GM18508 (cell line): ENCODE results near the gene AKIRIN2.
"Not testable (repeated sequence)": the region's sequence is repeated elsewhere in the genome, so short reads cannot be mapped to it uniquely, and the experiment has no call there.

Source experiments
- ATAC-seq: cut with Tn5 transposase; IDR thresholded peaks from one replicate; pipeline ENCODE4 v1.9.1; 2021; ENCODE audit warnings: moderate number of reproducible peaks; ENCODE audit not compliant: insufficient read depth, unreplicated experiment

AKIRIN2 gene

DNA sequence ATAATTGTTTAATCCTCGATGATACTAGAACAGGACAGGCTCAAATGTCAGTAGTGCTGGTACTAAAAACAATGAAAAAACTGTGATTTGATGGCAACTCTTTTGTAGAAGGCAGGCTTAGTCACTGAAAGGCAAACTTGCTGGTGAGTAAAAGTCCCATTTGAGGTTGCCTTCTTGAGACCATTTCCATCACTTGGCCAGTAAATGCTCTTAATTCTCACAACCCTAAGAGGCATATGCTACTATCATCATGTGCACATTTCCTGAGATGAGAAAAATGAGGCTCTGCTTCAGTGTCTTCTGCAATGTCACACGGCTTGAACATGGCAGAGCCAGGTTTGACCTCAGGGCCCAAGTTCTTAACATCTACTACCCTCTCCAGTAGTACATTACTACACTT lies 9.9 kb downstream of the AKIRIN2 start:
- ATAC-seq, result no peak

GRCh38 chr6:87690441-87690840 lies 11.6 kb downstream of the AKIRIN2 start:
- no peak for ATAC-seq

DNA sequence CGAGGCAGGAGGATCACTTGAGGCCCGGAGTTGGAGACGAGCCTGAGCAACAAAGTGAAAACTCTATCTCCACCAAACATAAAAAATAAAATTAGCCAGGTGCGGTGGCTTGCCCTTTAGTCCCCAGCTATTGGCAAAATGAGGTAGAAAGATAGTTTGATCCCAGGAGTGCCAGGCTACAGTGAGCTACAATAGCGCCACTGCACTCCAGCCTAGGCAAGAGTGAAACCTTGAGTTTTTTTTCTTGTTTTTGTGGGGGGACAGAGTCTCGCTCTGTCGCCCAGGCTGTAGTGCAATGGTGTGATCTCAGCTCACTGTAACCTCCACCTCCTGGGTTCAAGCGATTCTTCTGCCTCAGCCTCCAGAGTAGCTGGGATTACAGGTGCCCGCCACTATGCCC lies 14.1 kb downstream of the AKIRIN2 start:
- ATAC-seq, result not testable (repeated sequence)

GRCh38 chr6:87687296-87687695 lies 14.7 kb downstream of the AKIRIN2 start:
- ATAC-seq, result no peak

- not testable (repeated sequence) for ATAC-seq
Observed at GRCh38 chr6:87686636-87687205, 15.3 kb downstream of the AKIRIN2 start.

- ATAC-seq, result no peak
Observed at GRCh38 chr6:87684895-87685654, 17.0 kb downstream of the AKIRIN2 start.

- no peak for ATAC-seq
Observed at GRCh38 chr6:87683890-87684289, 18.1 kb downstream of the AKIRIN2 start.

DNA sequence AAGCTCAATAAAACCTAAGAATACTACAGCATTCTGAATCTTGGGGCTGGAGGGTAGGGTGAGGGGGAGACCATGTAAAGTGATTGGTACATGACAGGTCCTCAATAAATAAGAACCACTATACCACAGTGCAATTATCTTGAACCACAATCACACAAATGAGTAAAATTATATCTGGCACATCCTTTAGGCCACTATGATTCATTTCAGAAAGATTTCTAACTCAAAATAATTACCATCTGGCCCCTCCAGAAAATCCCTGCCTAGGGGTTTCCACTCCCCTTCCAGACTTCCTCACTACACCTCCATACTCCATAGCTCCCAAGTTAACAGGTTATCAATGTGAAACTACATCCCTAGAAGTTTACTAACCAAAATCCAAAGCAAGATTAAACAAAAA lies 19.7 kb downstream of the AKIRIN2 start:
- ATAC-seq, result peak; percentile 61

GRCh38 chr6:87675004-87675681 lies 26.9 kb downstream of the AKIRIN2 start:
- ATAC-seq, result no peak

DNA sequence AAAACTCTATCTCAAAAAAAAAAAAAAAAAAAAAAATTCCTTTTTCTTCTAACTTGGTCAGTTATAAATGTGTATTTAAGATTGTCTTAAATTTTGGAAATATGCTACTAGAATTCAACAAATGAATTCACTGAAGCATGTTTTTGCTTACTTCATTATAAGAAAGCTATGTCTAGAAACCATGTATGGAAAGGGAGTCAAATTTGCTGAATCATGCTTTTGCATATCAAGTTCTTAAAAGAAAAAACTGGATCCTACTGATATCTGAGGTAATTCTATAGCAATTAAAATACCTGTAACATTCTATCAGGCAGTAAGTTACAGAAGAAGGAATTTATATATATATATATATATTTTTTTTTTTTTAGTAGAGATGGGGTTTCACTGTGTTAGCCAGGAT lies 27.7 kb downstream of the AKIRIN2 start:
- no peak for ATAC-seq

DNA sequence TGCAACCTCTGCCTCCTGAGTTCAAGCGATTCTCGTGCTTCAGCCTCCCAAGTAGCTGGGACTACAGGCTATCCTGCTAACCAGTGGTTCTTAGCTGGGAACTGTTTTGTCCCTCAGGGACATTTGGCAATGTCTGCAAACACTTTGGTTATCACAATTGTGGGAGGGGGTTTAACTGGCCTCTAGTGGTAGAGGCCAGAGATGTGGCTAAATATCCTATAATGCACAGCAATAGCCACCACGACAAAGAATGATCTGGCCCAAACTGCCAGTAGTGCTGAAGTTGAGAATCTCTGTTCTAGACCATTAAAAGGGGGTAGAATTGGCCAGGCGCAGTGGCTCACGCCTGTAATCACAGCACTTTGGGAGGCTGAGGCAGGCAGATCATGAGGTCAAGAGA lies 28.8 kb downstream of the AKIRIN2 start:
- no peak for ATAC-seq

DNA sequence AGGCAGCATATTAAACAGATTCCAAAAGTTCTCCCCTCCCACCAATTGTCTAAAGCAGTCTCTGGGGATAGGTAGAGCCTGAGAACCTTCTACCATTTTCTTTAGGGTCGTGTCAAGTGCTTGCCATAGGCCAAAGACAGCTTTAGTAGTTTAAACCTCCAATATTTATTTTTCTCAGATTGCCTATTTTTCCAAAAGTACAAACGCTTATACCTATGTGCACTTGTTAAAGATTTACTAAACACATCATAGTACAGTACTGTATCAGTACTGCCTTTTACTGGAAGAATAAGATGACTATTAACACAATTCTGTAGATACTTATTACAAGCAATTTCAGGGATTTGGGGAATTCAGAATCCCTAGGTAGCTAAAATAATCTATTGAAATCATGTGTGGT lies 29.4 kb downstream of the AKIRIN2 start:
- ATAC-seq, result no peak

DNA sequence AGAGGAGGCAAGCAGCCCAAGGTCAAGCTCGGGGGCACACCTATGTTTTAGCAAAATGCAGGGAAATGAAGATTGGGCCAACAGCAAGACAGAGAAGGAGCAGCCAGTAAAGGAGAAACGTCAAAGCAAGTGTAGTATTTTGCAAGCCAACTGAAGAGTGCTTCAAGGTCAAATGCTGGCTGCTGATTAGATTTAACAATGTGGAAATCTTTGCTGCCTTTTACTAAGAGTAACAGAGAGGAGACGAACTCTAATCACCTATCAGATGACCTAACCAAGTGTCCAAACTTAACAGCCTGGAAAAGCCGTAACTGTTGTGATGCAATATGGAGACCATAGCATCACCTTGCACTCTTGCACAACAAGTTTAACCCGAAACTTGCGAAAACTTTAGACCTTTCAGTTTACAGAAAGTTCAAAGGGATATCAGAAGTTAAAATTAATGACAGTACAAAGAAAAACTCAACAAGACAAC lies 30.4 kb downstream of the AKIRIN2 start:
- ATAC-seq, result no peak

GRCh38 chr6:87670707-87671106 lies 31.3 kb downstream of the AKIRIN2 start:
- ATAC-seq, result no peak

DNA sequence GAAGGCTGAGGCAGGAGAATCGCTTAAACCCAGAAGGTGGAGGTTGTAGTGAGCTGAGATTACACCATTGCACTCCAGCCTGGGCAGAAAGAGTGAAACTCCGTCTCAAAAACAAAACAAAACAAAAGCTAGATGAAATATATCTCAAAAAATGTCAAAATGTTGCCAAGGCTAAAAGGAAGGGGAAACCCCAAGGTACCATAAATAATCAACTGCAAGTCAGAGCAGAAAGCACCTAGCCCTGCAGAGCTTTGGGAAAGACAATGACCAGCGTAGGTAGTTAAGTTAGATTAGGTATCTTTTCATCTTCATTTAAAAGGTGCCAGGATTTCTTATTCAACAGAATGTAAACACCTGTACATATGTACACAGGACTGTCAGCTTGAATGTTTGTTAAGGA lies 33.0 kb downstream of the AKIRIN2 start:
- no peak for ATAC-seq

GRCh38 chr6:87668013-87668412 lies 34.0 kb downstream of the AKIRIN2 start:
- no peak for ATAC-seq

DNA sequence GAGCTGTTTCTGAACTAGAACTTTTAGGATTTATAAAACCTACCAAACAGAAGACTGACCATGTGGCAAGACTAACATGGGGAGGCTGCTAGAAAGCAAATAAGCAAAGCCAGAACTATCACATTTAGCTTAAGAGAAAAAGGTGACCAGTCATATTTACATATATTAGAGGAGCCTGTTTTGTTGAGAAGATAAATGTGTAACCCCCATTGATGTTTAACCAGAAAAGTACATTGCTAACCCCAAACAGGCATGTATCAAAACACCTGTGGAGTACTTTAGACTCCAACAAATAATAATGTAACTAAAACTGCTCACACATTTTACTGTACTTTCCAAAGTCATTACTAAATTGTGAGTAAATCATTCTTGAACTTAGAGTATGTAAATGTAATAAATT lies 35.0 kb downstream of the AKIRIN2 start:
- no peak for ATAC-seq

DNA sequence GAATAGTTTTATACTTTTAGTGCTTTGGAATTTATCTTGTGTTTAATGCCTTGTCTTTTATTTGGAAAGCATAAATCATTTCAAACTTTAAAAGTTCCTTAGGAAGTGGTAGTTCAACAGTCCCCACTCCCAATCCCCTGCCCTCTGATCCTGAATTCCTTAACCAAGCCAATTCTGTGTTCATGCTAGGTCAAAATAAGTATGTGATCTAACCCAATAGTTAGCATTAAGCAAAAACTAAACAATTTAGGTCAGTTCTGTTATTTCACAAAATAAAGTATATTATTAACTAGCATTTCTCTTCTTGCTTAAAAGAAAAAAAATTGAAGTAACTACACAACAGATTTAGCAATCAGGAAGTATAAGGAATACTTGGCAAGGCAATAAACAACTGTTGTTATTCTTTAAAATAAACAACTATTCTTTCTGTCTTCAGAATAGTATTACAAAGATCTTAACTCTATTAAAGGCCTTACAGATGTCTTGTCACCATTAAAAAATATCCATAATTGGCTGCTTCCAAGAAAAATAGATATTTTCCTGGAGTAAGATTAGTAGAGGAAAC lies 37.0 kb downstream of the AKIRIN2 start:
- ATAC-seq, result no peak

GRCh38 chr6:87663434-87663833 lies 38.6 kb downstream of the AKIRIN2 start:
- ATAC-seq, result no peak

- ATAC-seq, result no peak
Observed at GRCh38 chr6:87661503-87661902, 40.5 kb downstream of the AKIRIN2 start.

- ATAC-seq, result no peak
Observed at GRCh38 chr6:87661016-87661415, 41.0 kb downstream of the AKIRIN2 start.
